Gastrocnemius medialis (tissue), 4 donors: ENCODE results near the gene ARVCF. TPM values are rescaled to one million over a fixed set of nuclear protein-coding genes. Genes with fewer than 3 reads are reported as not detected.

ENCODE experiments used
- ATAC-seq, 2 donors: fragments of 150-250 bp; one replicate each; pipeline ENCODE4 v1.9.1; 2016
- DNase-seq, 2 donors: peaks; one replicate each; pipeline ENCODE4 v3.0.0-alpha.2; 2019
- H3K27ac ChIP-seq, 4 donors: fragments of 200-600 bp; sonication (generic); 1 replicate in 1 of 4; 2 replicates in 3 of 4; pipeline ENCODE4 v1.5.1; 2016 to 2018; ENCODE audit warnings: mild to moderate bottlenecking in 2 of 4, moderate library complexity in 1 of 4
- H3K27me3 ChIP-seq, 3 donors: fragments of 200-600 bp; sonication (generic) in 2 of 3; 1 replicate in 1 of 3; 2 replicates in 2 of 3; pipeline versions ENCODE4 v1.5.1 to v1.6.0; 2016 to 2019; ENCODE audit warnings: mild to moderate bottlenecking in 1 of 3, moderate library complexity in 1 of 3
- H3K36me3 ChIP-seq, 2 donors: fragments of 200-600 bp; sonication (generic) in 1 of 2; one replicate each; pipeline ENCODE4 v1.5.1; 2017 to 2018
- H3K4me1 ChIP-seq, 2 donors: fragments of 200-600 bp; sonication (generic) in 1 of 2; one replicate each; pipeline ENCODE4 v1.5.1; 2016 to 2017; ENCODE audit warnings: mild to moderate bottlenecking in 2 of 2
- H3K4me3 ChIP-seq, 4 donors: fragments of 200-600 bp; sonication (generic) in 3 of 4; 1 replicate in 1 of 4; 2 replicates in 3 of 4; pipeline ENCODE4 v1.5.1; 2016 to 2019; ENCODE audit warnings: mild to moderate bottlenecking in 2 of 4
- H3K9me3 ChIP-seq, 3 donors: fragments of 200-600 bp; sonication (generic) in 2 of 3; 1 replicate in 1 of 3; 2 replicates in 2 of 3; pipeline ENCODE4 v1.5.1; 2016 to 2019
- CTCF ChIP-seq, 5 experiments: fragments of 450-650 bp in 3 of 5; fragments of 200-600 bp in 2 of 5; sonication (generic) in 2 of 5; IDR thresholded peaks in 4 of 5; conservative IDR thresholded peaks in 1 of 5; 1 replicate in 4 of 5; 2 replicates in 1 of 5; pipeline ENCODE4 v1.5.1; 2016 to 2019; ENCODE audit warnings: antibody characterized with exemption in 5 of 5, mild to moderate bottlenecking in 3 of 5, moderate library complexity in 3 of 5
- POLR2A ChIP-seq, 2 donors: fragments of 450-650 bp; IDR thresholded peaks; one replicate each; pipeline ENCODE4 v1.6.1; 2017; ENCODE audit warnings: antibody characterized with exemption in 2 of 2, mild to moderate bottlenecking in 2 of 2, moderate library complexity in 2 of 2
- in situ Hi-C, 4 donors: fragments of 200-750 bp; cut with MboI; loops; one replicate each; pipeline versions ENCODE4 v1.15.0 to v1.8.0; 2017; ENCODE audit warnings: low sequenced_read_pairs in 4 of 4
- intact Hi-C: fragments of 100-400 bp; cut with DNase I; formaldehyde crosslinking; loops from one replicate; pipeline ENCODE4 v1.15.1; 2023; ENCODE audit warnings: low total_unique reads
- microRNA counts, 2 donors: library from miRNA; unstranded; fragments of <30 nt; microRNA quantifications; one replicate each; lab custom pipeline; 2016
- microRNA-seq, 2 donors: library from miRNA; unstranded; fragments of <30 nt; microRNA quantifications; one replicate each; pipeline ENCODE4, GENCODE V29; 2016; ENCODE audit warnings: borderline replicate concordance in 2 of 2
- total RNA-seq, 4 donors: library from RNA; depleted of rRNA; stranded (reverse); fragments of >200 nt; gene quantifications; one replicate each; pipeline versions ENCODE4 v1.1.0 to v1.2.3, GENCODE V29; 2016

The ARVCF gene
- total RNA-seq, 4 donors from 2014 or later, result 6.9 to 19.6 (median 18.0) TPM

DNA sequence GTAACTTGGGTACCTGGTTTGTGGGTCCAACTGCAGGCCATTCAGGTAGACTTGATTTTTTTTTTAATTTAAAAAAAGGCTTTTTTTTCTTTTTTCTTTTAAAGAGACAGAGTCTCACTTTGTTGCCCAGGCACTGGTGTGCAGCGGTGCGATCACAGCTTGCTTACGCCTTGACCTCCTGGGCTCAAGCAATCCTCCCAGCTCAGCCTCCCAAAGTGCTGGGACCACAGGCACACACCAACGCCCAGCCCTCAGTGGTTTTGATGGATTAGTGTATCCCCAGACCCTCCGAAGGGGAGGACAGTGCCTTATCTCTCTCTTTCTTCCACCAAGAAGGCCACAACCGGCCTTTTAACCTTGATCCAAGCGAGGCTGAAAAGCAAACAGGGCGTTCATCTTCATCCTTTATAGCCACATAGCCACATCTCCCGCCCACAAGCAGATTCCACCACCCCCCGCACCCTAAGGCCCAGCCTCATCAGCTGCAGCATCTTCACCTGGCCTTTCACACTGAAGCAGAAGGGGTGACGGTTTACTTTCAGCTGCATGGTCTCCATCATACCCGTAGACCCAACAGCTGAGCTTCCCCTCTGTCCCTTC lies 92.6 kb downstream of the ARVCF start:
- no peak overlapping the region for H3K4me3 ChIP-seq
- H3K9me3 ChIP-seq, result no peaks in the 10 kb centered on the region
- in situ Hi-C loops (no loop called here), intact Hi-C loops (no loop called here)
- no peaks in the 10 kb centered on the region for H3K36me3 ChIP-seq
- no peak for ATAC-seq
- DNase-seq, result no peak
- H3K27ac ChIP-seq, result no peak overlapping the region
- H3K4me1 ChIP-seq, result no peaks in the 10 kb centered on the region
- TF ChIP-seq CTCF (IDR thresholded peaks at IDR 0.05 in 4 of 5, conservative IDR thresholded peaks at IDR 0.05 in 1 of 5), result no peak
- no peak for TF ChIP-seq POLR2A (IDR thresholded peaks at IDR 0.05)
- H3K27me3 ChIP-seq, result no peaks in the 10 kb centered on the region

- Histone ChIP-seq H3K27ac (no peak overlapping the region), H3K9me3 (no peaks in the 10 kb centered on the region), H3K27me3 (no peaks in the 10 kb centered on the region), H3K4me3 (no peak overlapping the region), H3K4me1 (no peaks in the 10 kb centered on the region), H3K36me3 (peaks cover 0 to 19% of the 10 kb centered on the region in 2 donors)
- intact Hi-C loops, result no loop called here
- ATAC-seq, result no peak
- DNase-seq, result no peak
- TF ChIP-seq POLR2A (IDR thresholded peaks at IDR 0.05) (no peak), CTCF (IDR thresholded peaks at IDR 0.05 in 4 of 5, conservative IDR thresholded peaks at IDR 0.05 in 1 of 5) (no peak)
- in situ Hi-C loops, result no loop called here
These were observed 95.0 kb downstream of the ARVCF start for GRCh38 chr22:19921544-19922081.

MicroRNA genes within 50 kb of the gene (microRNA counts, 767-probe panel; counts per million panel counts)
- microRNA hsa-miR-185-5p (lab: Ali Mortazavi, UCI), result 356 to 448 counts per million in 2 donors

Small RNAs within 50 kb of the gene (microRNA-seq; reads per million reads assigned to microRNA genes)
- gene MIR185, result 426 to 461 reads per million in 2 donors
- 0 reads per million in 2 donors for gene MIR4761

Other genes starting within 250 kb of the ARVCF start
- 1 to 10 TPM; 4.4 to 9.6 (median 6.7) TPM for gene GNB1L, start 161.9 kb downstream of the ARVCF start, total RNA-seq
- 10 to 100 TPM in 1 of 4 donors, 1 to 10 TPM in 3; 3.5 to 12.8 (median 5.0) TPM for gene RTL10, start 161.9 kb downstream of the ARVCF start, total RNA-seq
- 100 to 1,000 TPM; 154 to 255 (median 223) TPM for gene COMT, start 75.1 kb downstream of the ARVCF start, total RNA-seq
- gene TXNRD2, start 75.0 kb downstream of the ARVCF start, total RNA-seq, result 10 to 100 TPM in 3 of 4 donors, 1 to 10 TPM in 1; 9.0 to 18.0 (median 14.4) TPM
- gene TANGO2, start 4.3 kb upstream of the ARVCF start, total RNA-seq, result 100 to 1,000 TPM in 1 of 4 donors, 10 to 100 TPM in 3; 43.0 to 115 (median 52.5) TPM
- 10 to 100 TPM in 2 of 4 donors, 1 to 10 TPM in 2; 5.2 to 16.5 (median 11.2) TPM for gene DGCR8, start 63.4 kb upstream of the ARVCF start, total RNA-seq
- gene RANBP1, start 99.3 kb upstream of the ARVCF start, total RNA-seq, result 100 to 1,000 TPM in 2 of 4 donors, 10 to 100 TPM in 2; 79.4 to 147 (median 120) TPM
- gene TRMT2A, start 100.4 kb upstream of the ARVCF start, total RNA-seq, result 10 to 100 TPM; 16.9 to 38.0 (median 28.2) TPM
- gene ZDHHC8, start 115.0 kb upstream of the ARVCF start, total RNA-seq, result 10 to 100 TPM in 3 of 4 donors, 1 to 10 TPM in 1; 7.3 to 15.8 (median 12.8) TPM
- 1 to 10 TPM in 1 of 4 donors, under 1 TPM in 1, not detected in 2; 0.82 to 3.5 TPM for gene CCDC188, start 134.2 kb upstream of the ARVCF start, total RNA-seq